SK-N-SH (cell line): ENCODE data around the gene TRIM71.

Experiments used
- EZH2phosphoT487 ChIP-seq: fragments of 200-600 bp; sonication (generic); IDR thresholded peaks from 2 replicates; pipeline ENCODE4 v1.6.1; 2017; ENCODE audit warnings: low read depth, mixed run types, mild to moderate bottlenecking, antibody characterized with exemption, moderate library complexity, borderline replicate concordance
- JUND ChIP-seq: IDR thresholded peaks from 2 replicates; pipeline ENCODE4 v1.4.0; 2012
- MAX ChIP-seq: IDR thresholded peaks from 2 replicates; pipeline ENCODE4 v1.4.0; 2012; ENCODE audit warnings: low read depth
- MXI1 ChIP-seq: IDR thresholded peaks from 2 replicates; pipeline ENCODE4 v1.6.1; 2012; ENCODE audit warnings: mild to moderate bottlenecking, low read depth, low read length, improper control_type of control experiment
- POLR2AphosphoS5 ChIP-seq: IDR thresholded peaks from 2 replicates; pipeline ENCODE4 v1.6.1; 2012; ENCODE audit warnings: low read depth, low read length
- SMC3 ChIP-seq: IDR thresholded peaks from 2 replicates; pipeline ENCODE4 v1.6.1; 2012; ENCODE audit warnings: low read depth, low read length, improper control_type of control experiment
- TEAD4 ChIP-seq: IDR thresholded peaks from 2 replicates; pipeline ENCODE4 v1.4.0; 2012; ENCODE audit warnings: mild to moderate bottlenecking, borderline replicate concordance; ENCODE audit not compliant: insufficient read depth
- USF1 ChIP-seq: IDR thresholded peaks from 2 replicates; pipeline ENCODE4 v1.4.0; 2012; ENCODE audit warnings: low read depth, borderline replicate concordance
- YY1 ChIP-seq: IDR thresholded peaks from 2 replicates; pipeline ENCODE4 v1.4.0; 2012; ENCODE audit warnings: low read depth, mild to moderate bottlenecking
- TF ChIP-seq, protein P1 (sequence below): fragments of 200-600 bp; sonication (generic); IDR thresholded peaks from 2 replicates; pipeline ENCODE4 v1.6.1; 2017; ENCODE audit warnings: antibody characterized with exemption, mild to moderate bottlenecking, moderate library complexity

GRCh38 chr3:32894977-32895376 lies 77.2 kb downstream of the TRIM71 start:
- TF ChIP-seq, protein P1, sequence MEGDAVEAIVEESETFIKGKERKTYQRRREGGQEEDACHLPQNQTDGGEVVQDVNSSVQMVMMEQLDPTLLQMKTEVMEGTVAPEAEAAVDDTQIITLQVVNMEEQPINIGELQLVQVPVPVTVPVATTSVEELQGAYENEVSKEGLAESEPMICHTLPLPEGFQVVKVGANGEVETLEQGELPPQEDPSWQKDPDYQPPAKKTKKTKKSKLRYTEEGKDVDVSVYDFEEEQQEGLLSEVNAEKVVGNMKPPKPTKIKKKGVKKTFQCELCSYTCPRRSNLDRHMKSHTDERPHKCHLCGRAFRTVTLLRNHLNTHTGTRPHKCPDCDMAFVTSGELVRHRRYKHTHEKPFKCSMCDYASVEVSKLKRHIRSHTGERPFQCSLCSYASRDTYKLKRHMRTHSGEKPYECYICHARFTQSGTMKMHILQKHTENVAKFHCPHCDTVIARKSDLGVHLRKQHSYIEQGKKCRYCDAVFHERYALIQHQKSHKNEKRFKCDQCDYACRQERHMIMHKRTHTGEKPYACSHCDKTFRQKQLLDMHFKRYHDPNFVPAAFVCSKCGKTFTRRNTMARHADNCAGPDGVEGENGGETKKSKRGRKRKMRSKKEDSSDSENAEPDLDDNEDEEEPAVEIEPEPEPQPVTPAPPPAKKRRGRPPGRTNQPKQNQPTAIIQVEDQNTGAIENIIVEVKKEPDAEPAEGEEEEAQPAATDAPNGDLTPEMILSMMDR: no peak
- TF ChIP-seq JUND: no peak
- TF ChIP-seq MXI1: no peak
- no peak for TF ChIP-seq YY1
- TF ChIP-seq SMC3: no peak
- TF ChIP-seq USF1: no peak
- TF ChIP-seq TEAD4: no peak
- no peak for TF ChIP-seq MAX
- TF ChIP-seq EZH2phosphoT487: no peak
- no peak for TF ChIP-seq POLR2AphosphoS5
